ENCODE data around the gene CEP170B.
"Not testable (repeated sequence)": the region's sequence is repeated elsewhere in the genome, so short reads cannot be mapped to it uniquely, and the experiment has no call there.

Gene CEP170B

GRCh38 chr14:104919152-104919992, 54.3 kb downstream of the CEP170B start:
- DNase-seq: not testable (repeated sequence)

- DNase-seq: no peak
Measured at GRCh38 chr14:104919993-104920315, 54.9 kb downstream of the CEP170B start.

- no peak for DNase-seq
Measured at GRCh38 chr14:104923640-104924420, 58.8 kb downstream of the CEP170B start.

- no peak for DNase-seq
Measured at GRCh38 chr14:104924421-104925213, 59.5 kb downstream of the CEP170B start, which contains the start of gene PLD4. TSS of gene PLD4 (plus strand) at chr14:104924879. CDS start at chr14:104927141, 2,262 bp downstream.

GRCh38 chr14:104925214-104925854, 60.3 kb downstream of the CEP170B start:
- no peak for DNase-seq

- DNase-seq: no peak
Measured at GRCh38 chr14:104925855-104926609, 61.0 kb downstream of the CEP170B start.

- DNase-seq: no peak
Measured at GRCh38 chr14:104926619-104927431, 61.8 kb downstream of the CEP170B start.

GRCh38 chr14:104927432-104927816, 62.4 kb downstream of the CEP170B start:
- DNase-seq: no peak

GRCh38 chr14:104927901-104928300, 62.8 kb downstream of the CEP170B start:
- DNase-seq: no peak

GRCh38 chr14:104928391-104929133, 63.5 kb downstream of the CEP170B start:
- no peak for DNase-seq

GRCh38 chr14:104929268-104930230, 64.5 kb downstream of the CEP170B start:
- no peak for DNase-seq

- DNase-seq: no peak
Measured at GRCh38 chr14:104930526-104931303, 65.6 kb downstream of the CEP170B start.

GRCh38 chr14:104931304-104931770, 66.3 kb downstream of the CEP170B start:
- DNase-seq: no peak

GRCh38 chr14:104931771-104932675, 67.0 kb downstream of the CEP170B start:
- no peak for DNase-seq

GRCh38 chr14:104932676-104933631, 67.9 kb downstream of the CEP170B start:
- DNase-seq: peak; percentile 70

Data from NCI-H526 treated with DMSO at 0.1 percent for 48 hours (cell line).